HG03060 (cell line): ENCODE measurements around the gene IGSF8.
"Not testable (repeated sequence)": the region's sequence is repeated elsewhere in the genome, so short reads cannot be mapped to it uniquely, and the experiment has no call there.

Experiments used
- ATAC-seq: cut with Tn5 transposase; IDR thresholded peaks from one replicate; pipeline ENCODE4 v1.9.1; 2021; ENCODE audit warnings: low read depth, moderate number of reproducible peaks; ENCODE audit not compliant: unreplicated experiment

The IGSF8 gene

DNA sequence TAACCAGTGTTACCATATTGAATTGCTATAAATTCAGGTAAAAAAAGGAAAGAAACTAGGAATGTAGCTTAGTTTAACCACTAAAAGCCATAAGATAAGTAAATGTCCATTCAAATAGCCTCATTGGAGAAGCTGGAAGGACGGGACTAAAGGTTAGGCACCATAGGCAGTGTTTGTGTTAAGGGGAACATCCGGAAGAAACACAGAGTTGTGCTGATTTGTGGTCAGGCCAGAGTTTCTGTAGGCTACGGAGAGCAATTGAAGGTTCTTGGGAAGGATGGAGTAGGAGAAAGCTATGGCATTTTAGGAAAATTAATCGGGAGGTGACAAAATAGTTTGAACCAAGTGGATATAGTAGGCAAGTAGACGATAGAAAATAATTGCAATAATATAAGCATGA lies 27.1 kb downstream of the IGSF8 start:
- no peak for ATAC-seq

DNA sequence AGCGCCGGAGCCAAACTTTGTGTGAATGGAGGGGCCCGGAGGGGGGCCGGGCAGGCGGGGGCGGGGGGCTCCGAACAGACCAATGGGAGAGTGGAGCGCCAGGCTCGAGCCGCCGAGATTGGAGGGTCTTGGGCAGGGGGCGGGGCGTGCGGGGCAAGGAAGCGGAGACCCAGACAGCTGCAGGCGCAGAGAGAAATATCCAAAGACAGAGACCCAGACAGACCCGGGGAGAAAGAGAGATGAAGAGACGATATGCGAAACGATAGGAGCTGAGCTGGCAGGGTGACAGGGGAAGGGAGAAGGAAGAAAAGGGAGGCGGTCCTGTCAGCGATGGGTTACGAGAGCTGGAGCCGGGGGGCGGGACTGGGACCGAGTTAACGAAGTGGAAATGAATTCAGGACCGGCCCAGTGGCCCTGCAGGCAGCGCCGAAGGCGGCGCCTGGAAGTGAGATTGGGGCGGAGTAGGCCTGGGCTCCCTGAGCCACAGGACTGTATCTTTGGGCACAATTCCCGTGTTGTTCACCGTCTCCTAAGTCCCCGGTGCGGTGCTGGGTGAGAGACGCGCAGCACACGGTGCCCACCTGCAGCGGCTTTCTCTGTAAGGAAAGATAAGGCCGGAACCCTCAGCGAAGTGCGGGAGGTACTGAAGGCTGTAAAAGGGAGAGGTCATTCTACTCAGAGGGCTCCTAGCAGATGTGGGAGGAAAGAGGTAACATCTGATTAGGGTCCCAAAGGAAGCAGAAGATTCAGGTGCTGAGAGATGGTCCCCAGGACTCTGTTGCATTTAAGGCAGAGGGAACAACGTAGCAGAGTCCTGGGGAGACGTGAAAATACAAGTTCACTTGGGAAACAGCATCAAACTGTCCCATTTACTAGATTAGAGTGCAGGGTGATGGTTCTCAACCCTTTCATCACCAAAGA lies 27.9 kb downstream of the IGSF8 start:
- no peak for ATAC-seq

DNA sequence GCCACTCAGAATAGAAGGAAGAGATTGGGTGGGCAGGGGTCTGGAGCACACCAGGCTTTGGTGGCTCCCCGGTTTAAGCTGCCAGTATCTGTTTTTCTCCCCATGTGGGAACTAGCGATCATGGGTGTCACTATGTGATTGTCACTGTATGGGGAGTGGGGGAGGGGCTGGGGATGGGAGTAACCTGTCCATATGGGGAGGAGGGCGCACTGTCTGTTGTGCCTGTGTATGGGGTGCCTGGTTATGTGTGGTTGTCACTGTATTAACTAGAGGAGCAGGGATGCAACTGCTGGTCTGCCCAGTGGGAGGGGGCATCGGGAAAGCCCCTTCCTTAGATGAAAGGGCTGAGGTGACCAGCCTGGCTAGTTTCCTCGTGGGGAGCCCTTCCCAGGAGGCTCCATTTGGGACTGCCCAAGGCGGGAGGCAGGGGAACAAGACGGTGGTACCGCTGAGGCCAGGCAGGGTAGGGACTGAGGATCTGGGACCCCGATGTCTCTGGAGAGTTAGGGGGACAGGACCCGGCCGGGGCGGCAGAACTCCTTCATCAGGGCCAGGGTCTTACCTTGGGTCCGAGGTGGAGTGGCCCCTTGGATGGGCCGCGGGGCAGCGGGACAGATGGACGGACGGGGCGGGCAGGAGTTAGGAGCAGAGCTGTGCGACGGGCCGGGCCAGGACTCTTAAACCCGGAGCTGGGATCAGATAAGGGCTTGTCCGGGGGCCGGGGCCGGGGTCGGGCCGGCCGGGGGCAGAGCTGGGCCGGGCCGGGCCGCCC lies 28.8 kb downstream of the IGSF8 start, which contains the start of gene KCNJ10:
TSS of gene KCNJ10 (minus strand) at position 701 of the 772 bp plus-strand sequence. CDS start 27,628 bp downstream, outside the sequence.
- no peak for ATAC-seq

DNA sequence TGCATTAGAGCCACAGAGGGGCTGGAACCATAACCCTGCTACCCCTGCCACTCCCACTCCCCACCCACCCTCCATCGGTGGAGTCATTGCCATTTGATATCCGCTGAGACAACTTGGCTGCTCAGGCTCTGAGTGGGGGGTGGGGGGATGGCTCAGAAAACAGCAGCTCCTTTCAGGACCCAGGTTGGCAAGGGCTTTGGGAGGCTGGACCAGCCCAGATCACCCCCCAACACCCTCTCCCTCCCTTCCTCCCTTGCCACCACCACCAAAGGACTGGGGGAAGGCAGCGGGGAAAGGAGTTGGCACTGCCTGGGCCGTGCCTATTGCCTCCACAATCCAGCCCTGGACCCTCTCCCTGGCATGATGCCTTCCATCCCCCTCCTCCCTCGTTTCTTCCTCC lies 30.2 kb downstream of the IGSF8 start:
- ATAC-seq: no peak

DNA sequence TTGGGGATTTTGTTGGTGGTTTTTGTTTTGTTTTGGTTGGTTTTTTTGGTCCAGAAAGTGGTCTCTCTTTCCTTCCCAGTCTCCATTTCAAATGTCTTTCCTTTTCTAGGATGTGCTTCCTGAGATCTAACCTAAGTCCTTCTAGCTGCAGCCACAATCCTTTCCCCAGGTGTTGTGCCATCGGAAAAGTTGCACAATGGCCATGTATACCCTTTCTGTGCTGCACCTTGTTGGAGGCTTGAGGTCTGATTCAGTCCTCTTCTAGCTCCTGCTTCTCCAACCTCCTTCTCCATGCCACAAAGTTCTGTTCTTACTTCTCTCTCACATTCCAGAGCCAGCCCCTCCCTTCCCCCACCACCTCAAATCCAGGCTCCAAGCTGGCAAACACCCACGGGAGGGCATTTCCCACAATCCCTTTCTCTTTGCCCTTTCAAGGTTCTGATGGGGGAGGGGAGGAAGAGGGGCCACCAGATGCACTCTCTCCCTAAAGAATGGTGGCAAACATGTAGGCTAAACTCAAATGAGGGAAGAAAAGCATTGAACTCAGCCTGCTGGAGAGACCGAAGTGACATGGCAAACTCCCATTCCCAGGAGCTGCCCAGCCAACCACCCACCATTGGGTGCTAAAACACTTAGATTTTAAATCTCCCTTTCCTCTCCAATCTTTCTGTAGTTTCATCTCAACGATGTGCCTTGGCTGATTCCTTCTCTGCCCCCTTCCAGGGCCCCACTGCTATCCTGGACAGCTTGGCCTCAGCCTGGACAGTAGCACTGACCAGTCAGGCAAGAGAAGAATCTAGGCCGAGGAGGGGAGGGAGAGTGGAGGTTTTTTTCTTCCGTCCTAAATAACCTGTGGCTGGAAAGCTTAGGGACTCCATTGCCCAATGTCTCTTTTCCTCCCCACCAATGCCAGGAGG lies 31.3 kb downstream of the IGSF8 start:
- no peak for ATAC-seq

DNA sequence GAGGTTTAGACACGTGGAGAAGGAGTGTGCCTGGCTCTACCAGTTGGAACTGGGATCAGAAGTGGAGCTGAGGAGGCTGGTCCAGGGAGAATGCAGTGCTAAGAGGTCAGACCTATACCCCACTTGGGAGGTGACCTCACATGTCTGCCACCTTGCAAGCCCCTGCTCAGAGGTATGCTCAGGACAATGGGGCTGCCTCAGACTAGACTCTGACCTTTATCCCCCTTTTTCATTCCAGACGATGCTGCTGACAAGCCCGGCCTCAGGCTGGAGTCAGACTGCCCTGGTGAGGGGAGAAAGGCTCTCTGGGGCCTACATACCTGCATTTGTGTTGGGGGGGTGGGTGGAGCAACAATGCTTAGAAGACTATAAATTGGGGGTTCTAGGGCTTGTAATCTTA lies 33.7 kb downstream of the IGSF8 start:
- ATAC-seq: no peak

DNA sequence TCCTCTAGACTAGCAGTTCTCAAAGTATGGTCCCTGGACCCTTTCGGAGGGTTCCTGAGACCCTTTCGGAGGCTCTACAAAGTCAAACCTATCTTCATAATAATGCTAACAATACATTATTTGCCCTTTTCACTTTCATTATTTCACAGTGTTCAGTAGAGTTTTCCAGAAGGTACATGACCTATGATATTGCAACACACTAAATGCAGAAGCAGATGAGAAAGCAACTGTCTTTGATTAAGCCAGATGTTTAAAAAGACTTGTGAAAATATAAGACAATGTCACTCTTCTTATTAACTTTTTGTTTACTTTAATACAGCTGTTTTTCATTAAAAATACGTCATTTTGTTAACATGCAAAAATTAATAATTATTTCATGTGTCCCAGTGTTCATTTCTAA lies 34.3 kb downstream of the IGSF8 start:
- ATAC-seq: no peak

DNA sequence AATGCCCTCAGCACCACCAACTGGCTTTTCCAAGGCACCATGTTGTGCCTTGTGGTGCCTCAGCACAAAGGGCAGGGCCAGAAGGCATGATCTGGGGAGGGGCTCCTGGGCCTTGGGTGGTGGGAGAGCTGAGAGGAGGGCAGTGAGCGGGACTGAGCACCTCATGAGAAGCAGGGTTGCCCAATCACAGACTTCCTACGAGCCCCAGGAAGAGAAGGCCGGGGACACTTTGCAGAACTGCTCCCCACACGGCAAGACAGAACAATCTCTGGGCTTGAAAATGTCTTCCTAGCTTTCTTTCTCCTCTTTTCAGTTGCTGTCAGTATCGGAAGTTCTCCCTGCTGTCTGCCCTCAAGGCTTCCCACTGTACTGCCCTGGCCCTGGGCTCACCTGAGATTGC lies 35.2 kb downstream of the IGSF8 start:
- ATAC-seq: no peak

DNA sequence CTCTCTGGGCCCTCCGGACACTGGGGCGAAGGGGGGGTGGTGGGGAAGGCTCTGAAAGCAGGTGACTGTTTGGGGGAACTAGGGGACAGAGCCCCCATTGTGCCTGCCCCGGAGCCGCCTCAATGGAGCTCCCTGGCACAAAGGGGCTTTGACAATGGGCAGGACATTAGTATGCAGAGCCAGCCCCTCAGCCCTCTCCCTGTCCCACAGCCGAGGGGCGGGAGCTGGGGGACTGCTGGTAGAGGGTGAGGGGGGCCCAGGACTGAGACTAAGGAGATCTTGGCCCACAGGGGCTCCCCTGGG lies 36.2 kb downstream of the IGSF8 start:
- ATAC-seq: no peak

DNA sequence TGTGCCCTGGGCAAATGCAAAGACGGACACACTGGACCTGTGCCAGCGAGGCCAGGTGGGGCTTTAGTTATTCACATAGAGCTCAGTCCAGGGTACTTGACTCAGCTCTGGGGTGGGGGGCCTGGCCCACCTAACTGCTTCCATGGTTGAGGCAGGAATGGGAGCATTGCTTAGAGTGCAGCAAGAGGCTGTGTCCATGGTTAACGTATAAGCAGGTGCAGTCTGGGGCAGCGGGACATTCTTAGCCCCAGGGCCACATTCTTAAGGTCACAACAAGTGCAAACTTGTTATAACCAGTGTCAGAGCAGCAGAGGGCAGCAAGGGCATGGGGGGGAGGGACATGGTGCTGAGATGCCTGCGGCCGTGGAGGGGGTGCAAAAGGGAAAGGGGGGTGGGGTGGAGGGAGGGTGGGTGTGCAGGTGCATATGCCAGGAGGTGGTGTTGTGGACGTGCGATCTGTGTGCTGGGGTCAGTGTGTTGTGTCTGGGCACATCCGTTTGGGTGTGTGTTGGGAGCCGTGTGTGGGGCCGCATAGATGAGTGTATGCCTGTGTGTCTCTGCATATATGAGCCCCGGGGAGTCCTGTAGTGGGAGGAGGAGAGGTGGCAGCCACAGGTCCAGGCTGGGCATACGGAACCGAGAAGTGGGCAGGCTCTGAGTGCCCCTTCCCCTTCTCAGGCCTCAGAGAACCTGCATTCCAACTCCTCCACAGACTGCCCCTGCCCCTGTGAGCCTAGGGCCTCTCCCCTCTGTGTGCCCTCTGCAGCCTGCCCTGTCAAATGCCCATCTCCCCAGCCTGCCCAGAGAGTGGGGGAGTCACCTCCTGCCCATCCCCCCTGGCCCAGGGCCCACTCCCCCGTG lies 36.8 kb downstream of the IGSF8 start:
- ATAC-seq: no peak

DNA sequence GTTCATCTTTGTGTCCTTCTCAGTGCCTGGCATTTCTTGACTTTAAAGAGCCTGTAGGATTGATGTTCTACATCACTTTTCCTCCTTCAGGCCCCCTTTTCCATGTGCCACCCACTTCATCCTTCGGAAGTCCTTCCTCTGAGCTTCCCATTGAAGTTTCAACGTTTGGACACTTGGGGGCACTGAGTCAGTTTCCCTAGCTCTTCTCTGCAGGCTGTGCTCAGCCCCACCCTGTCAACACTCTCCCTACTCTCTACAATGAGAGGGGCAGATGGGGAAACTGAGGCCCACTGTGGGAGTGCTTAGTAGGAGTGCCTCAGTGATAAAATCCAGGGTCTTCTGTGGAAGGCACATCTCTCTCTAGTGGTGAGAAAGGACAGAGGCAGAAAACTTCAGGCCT lies 40.3 kb downstream of the IGSF8 start:
- no peak for ATAC-seq

DNA sequence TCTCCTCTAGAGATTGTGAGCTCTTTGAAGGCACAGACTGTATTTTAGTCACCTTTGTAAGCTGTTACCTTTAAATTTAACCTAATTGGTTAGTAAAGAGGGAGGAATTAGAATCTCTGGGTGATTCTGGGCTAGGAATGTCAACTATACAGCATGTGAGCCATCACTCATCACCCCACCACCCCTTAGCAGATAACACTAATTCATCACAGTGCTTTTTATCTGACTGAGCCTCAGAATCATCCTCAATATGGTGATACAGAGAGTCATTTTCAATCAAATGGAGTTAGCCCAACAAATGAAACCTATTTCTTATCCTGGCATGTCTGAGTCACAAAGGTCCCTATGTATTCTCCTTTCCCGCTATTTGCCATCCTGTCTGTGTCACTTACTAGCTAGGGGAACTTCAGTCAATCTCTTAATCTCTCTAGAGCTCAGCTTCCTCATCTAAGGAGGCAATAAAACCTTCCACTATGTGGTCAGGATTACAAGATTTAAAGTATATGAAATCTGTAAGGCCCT lies 41.7 kb downstream of the IGSF8 start:
- ATAC-seq: no peak

DNA sequence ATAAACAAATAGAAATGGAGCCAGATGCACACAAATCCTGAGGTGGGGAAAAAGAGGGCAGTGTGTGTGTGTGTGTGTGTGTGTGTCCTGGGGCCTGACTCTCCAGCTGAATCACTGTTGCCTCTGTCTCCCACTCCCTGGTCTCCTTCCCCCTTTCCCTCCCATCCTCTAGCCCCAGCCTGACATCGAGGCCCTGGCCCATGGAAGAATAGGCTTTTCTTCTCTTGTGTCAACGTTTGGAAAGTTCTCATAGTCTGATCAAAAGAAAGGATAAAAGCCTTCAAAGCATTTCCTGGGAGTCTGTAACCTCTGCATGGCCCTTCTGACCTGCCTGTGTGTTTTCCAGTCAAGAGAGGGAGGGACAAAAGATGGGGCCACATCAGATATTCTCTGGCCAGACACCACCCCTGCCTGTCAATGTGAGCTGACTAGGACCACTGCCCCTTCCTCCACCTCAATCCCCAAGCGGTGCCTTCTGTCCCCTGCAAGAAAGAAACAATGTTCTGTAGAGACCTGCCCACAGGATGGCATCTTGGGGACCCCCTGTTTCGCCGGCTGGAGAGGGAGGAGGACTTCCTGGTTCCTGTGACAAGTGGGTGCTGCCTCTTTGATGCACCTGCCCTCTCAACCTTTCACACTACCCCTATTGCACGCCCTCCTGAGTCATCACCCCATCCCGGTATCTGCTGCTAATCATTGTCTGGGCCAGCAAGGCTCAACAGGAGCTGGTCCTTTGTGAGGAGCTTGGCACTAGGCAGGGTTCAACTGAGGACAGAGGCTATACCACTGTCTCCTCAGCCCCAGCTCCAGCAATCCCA lies 44.7 kb downstream of the IGSF8 start:
- no peak for ATAC-seq

DNA sequence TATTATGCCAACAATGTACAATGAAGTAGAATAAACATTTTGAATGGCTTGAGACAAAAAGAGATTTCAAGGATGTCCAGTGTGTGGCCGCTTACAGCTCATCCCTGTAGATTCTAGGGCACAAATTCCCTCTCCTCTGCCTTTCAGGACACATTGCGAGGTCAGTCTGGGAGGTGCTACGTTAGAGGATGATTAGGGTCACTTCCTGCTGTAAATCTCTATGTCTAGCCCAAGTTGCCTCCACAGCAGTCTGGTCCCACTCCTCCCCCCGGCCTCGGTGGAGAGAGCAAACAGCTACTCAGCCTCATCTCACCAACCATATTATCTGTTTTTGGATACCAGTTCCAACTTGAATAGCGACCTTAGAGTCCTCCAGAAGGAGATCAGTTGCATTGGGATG lies 45.5 kb downstream of the IGSF8 start:
- no peak for ATAC-seq

DNA sequence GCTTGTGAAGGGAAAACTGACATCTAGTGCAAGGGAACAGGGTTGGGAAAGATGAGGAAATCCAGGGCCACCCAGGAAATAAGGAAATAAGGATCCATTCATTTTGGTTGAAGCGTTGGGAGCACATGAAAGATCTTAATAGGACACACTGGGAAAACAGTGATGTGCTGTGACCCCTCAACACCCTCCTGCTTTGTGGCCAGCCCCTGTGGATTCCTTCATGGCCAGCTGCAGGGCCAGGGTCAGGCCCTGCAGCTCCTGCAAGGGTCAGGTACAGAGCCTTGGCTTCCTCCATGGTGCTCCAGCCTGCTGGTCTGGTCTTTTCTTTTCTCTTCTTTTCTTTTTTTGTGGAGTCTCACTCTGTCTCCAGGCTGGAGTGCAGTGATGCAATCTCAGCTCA lies 47.8 kb downstream of the IGSF8 start:
- ATAC-seq: no peak

DNA sequence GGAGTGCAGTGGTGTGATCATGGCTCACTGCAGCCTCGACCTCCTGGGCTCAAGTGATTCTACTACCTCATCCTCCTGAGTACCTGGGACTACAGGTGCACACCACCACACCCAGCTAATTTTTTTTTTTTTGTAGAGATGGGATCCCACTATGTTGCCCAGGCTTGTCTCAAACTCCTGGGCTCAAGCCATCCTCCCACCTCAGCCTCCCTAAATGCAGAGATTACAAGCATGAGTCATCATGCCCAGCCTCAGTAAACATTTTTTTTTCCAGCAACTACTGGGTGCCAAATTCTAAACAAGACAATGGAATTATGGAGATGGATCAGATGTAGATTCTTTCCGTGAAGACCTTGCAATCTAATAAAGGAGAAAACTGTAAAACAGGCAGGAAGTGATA lies 48.2 kb downstream of the IGSF8 start:
- ATAC-seq: not testable (repeated sequence)

DNA sequence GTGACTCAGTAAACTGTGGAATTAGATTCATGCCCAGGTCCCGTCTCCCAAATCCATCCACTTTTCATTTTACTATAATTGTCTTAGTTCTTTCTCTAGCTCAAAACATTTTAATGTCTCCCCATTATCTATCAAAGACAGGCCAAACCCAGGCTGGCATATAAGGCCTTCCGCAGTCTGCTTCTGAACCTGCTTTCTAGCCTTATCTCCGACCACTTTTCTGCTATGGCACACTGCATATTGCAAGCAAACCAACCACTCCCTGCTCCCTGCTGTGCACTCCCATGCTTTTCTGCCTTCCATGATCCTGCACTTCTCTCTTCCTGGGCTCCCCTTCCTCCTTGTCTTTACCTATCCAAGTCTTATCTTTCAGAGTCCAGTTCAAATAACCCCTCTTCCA lies 49.3 kb downstream of the IGSF8 start:
- no peak for ATAC-seq

DNA sequence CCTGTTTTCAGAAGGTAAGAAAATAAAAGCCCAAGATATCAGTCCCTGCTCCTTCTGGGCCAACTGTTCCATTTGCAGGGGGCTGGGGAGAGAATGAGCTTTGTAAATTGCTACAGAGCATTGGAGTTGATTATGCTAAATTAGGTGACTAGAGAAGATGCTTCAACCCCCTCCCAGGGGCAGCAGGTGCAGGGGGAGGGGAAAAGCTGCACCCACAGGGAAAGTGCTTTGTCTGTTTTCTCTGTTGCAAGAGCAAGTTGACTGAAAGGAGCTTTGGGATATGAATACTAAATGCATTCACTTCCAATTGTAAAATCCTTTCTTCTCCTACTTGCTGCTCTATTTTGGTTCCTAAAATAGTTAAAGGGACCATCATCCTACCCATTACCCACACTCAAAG lies 50.1 kb downstream of the IGSF8 start:
- ATAC-seq: no peak
